ENCODE measurements around the gene FOXA3.
"Not testable (repeated sequence)": the region's sequence is repeated elsewhere in the genome, so short reads cannot be mapped to it uniquely, and the experiment has no call there.

FOXA3 gene

DNA sequence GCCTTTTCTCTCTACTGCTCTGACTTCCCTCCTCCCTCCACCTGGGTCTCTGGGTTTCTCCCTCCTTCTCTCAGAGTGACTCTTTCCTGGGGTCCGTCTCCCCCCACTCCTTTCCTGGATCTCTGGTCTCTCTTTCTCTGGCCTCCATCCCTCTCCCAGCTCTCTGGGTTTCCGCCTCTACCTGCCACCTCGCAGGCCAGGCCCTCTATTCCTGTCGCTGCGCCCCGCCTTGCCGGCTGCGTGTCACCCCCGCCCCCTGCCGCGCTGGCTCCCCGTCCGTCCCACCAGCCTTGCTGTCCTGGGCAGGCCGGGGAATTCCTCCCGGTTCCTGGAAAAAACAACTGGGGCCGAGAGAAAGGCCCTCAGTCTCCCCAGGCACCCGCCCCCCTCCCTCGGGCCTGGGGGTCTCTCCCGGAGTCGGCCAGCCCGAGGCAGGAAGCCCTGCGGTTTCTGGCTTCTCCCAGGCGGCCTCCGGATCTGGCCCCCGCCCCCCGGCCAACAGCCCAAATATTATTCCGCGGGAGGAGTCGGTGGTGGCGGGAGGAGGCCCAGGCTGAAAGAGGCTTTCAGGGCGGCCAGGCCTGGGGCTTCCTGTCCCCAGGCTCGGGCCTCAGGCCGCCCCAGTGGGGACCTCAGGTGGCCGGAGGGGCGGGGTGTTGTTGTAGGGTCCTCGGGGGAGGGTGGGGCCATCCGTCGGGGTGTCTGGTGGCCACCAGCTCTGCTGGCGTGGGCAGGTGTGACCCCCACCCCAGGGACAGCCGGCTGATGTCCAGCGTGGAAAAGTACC is 12.5 kb downstream of the FOXA3 start:
- no peak for FAIRE-seq

DNA sequence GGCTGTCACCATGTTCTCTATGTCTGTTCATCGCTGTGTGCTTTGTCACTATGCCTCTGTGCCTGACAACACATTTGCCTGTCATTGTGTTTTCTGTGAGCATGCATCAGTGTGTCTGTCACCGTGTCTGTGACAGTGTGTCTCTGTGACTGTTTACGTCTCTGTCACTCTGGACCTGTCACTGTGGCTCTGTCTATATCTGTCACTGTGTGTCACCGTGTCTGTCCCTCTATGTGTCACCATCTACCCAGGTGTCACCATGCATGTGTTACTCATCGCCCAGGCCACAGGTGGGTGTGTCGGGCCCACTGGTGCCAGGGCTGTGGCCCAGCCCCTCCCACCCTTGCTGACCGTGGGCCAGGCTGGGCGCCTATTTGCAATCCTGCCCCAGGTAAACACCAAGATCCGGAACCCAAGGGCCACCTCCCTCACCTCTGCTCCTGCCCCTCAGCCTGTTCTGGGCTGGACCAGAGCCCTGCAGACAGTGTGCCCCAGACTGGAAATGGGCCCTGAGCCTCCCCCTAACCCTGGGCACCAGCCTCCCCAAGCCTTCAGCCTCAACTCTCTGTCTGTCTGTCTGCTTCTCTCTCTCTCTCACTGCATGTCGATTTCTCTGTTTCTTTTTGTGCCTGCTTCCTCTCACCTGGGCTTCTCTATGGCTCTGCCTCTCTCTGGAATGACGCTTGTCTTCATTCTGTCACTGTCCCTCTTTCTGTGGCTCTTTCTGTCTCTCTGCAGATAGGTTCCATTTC is 14.1 kb downstream of the FOXA3 start:
- FAIRE-seq = no peak

- no peak for FAIRE-seq
Observed at GRCh38 chr19:45879055-45879454, 14.9 kb downstream of the FOXA3 start.

- FAIRE-seq = no peak
Observed at GRCh38 chr19:45879971-45880370, 15.8 kb downstream of the FOXA3 start.

DNA sequence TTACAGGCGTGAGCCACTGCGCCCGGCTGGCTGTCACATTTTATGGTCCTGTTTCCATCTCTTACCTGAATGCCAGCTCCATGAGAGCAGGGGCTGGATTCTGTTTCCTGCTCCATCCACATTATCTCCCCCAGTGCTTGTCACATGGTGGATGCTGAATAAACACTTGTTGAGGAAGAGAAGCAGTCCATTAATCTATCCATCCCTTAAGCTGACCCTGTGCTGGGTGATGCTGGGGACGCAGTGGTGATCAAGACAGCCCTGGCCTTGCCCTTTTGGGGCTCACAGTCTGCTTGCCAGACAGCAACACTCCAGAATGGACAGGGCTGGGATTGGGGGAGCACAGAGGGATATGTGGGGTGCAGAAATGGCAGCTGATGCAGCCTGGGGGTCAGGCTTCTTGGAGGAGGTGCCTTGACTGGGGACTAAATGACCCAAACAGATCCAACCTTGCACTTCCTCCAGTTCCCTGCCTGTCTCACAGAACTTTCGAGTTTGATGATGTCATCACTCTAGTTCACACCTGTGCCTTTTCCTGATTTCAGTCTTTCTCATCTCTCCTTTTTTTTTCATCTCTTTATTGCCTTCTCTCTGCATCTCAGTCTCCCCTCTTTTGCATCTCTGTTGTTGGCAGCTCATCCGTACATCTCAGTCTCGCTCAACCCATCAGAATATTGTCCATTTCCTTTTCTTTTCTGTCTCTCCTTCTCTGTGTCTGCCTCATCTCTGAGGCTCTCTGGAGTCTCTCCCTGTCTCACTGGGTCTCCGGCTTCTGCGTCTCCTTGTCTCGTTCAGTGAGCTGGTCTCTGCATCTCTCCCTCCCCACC is 17.2 kb downstream of the FOXA3 start:
- no peak for FAIRE-seq

DNA sequence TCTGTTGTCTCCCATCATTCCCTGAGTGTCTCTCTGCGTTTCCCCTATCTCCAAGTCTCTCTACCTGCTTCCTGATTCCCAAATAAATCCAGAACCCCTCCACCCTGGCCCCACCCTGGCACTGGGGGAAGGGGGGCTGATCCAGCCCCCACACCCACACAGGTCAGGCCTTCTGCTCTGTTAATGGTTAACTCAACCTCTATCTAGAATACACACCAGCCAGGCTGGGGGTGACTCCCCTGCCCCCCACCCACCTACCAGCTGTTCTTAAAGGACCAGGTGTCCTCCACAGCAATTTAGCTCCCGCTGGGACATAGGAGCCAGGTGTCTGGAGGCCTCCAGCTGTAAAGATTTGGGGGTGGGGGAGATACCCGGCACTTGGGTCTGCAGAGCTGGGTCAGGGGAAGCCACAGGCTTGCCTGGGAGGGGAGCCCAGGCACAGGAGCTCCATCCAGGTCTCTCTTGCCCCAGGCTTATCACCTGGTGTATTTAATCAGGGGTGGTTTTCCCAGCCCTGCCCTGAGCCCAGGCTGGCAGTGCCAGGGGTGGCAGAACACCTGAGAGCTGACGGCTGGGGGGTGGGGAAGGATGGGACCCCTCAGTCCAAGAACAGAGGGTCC is 17.9 kb downstream of the FOXA3 start:
- no peak for FAIRE-seq

- FAIRE-seq = no peak
Observed at GRCh38 chr19:45882652-45883585, 18.8 kb downstream of the FOXA3 start.

DNA sequence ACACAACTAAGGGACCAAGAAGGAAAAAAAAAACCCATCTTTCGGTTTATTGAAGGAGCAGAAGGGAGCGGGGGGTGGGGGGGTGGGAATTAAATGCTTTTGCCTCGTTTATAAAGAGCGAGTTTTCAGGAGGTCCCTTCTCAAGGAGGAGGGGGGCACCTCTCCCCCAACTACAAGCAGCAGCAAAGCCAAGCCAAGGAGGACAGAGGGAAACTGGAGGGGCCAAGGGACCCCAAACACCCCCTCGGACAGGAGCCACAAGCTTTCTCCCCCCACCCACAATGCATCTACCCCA is 19.4 kb downstream of the FOXA3 start:
- no peak for FAIRE-seq

GRCh38 chr19:45883881-45884681 is 20.0 kb downstream of the FOXA3 start:
- FAIRE-seq = no peak

GRCh38 chr19:45884682-45885555 is 20.8 kb downstream of the FOXA3 start:
- no peak for FAIRE-seq

- no peak for FAIRE-seq
Observed at GRCh38 chr19:45885556-45886426, 21.7 kb downstream of the FOXA3 start, which contains the start of gene IRF2BP1. Gene IRF2BP1 (minus strand): TSS chr19:45886141. CDS start chr19:45885774, 367 bp downstream.

DNA sequence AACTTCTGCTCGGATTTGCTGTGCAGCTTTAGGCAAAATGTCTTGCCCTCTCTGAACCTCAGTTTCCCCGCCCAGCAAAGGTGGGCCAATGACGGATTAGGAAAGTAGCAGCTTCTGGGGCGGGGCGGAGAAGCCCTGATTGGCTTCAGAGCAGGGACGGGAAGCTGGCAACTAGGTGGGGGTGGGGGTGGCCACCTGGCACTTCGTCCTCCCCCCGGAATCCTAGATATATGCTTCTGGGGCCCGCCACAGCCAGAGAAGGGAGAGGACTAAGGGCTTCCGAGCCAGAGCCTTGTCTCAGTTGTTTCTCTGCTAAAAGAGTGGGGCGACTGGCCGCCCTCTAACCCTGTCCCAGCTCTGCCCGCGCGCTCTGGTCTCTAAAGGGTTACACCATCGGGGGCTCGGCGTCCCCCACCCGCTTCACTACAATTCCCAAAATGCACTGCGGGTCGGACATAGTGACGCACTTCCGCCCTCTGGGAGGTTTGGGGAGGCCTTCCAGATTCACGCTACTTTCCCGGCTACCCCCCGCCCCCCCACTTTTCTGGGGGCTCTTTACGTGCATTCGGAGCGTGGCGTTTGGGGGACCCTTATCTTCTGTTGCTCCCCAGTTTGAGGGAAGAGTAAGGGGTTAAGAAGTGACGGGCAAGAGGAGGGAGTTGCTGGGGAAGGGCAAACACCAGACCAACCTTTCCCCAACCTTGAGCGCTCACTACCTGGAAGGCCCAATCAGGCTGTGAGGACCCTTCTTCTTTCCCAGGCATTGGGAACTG is 22.5 kb downstream of the FOXA3 start:
- FAIRE-seq = no peak

DNA sequence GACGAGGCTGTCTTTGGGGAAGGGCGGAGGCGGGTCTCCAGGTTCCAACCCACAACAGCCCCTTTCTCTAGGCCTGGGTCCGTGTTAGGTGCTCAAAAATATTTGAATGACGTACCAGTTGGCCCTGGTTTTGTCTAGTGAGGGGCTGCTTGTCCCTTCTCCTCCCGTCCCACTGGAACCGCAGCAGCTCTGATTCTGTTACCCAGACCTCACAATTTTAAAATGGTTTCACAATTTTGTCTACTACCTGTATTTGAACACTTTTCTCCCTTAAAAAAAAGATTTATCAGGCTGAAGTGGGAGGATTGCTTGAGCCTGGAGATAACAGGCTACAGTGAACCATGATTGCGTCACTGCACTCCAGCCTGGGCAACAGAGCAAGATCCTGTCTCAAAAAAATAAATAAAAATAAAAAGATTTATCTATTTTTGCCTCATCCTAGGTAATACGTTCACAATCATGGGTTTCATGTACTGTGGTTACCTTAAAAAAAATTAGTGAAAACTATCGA is 23.1 kb downstream of the FOXA3 start:
- no peak for FAIRE-seq

GRCh38 chr19:45889210-45889885 is 25.2 kb downstream of the FOXA3 start:
- no peak for FAIRE-seq

GRCh38 chr19:45890877-45891276 is 26.8 kb downstream of the FOXA3 start:
- FAIRE-seq = no peak

DNA sequence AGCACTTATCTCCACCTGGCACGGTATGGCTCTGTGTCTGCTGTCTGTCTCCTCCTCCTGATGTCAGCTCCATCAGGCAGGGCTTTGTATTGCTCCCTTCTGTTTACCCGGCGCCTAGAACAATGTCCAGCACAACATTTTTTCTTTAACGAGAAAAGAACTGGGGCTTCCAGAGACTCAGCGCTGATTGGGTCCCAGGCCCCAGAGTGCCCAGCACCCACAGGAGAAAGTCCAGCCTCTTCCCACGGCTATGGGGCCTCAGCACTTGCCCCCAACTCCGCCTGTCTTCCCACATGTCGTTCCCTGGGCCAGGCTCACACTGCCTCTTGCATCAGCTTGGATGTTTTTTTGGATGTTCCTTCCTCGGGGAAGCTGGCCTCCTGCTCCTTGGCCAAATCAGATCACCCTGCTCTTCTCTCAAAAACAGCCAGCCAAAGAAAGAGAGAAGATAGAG is 31.4 kb downstream of the FOXA3 start:
- no peak for FAIRE-seq

- FAIRE-seq = not testable (repeated sequence)
Observed at GRCh38 chr19:45895983-45896599, 32.0 kb downstream of the FOXA3 start.
